HG03521 (cell line): ENCODE measurements around the gene FSTL4.

Source experiments
- ATAC-seq: cut with Tn5 transposase; IDR thresholded peaks from one replicate; pipeline ENCODE4 v1.9.1; 2021; ENCODE audit warnings: mild to moderate bottlenecking, moderate library complexity; ENCODE audit not compliant: unreplicated experiment

The FSTL4 gene

GRCh38 chr5:133309166-133309795 is 303.1 kb downstream of the FSTL4 start:
- no peak for ATAC-seq

- no peak for ATAC-seq
Observed at GRCh38 chr5:133307275-133307674, 305.1 kb downstream of the FSTL4 start.

- no peak for ATAC-seq
Observed at GRCh38 chr5:133304707-133305216, 307.6 kb downstream of the FSTL4 start.

GRCh38 chr5:133304178-133304577 is 308.2 kb downstream of the FSTL4 start:
- no peak for ATAC-seq

- no peak for ATAC-seq
Observed at GRCh38 chr5:133303298-133303697, 309.0 kb downstream of the FSTL4 start.

GRCh38 chr5:133299728-133300127 is 312.6 kb downstream of the FSTL4 start:
- no peak for ATAC-seq

- ATAC-seq: no peak
Observed at GRCh38 chr5:133299021-133299420, 313.3 kb downstream of the FSTL4 start.

GRCh38 chr5:133298447-133298846 is 313.9 kb downstream of the FSTL4 start:
- ATAC-seq: no peak

GRCh38 chr5:133297293-133297692 is 315.0 kb downstream of the FSTL4 start:
- no peak for ATAC-seq

- no peak for ATAC-seq
Observed at GRCh38 chr5:133296624-133297023, 315.7 kb downstream of the FSTL4 start.

- ATAC-seq: no peak
Observed at GRCh38 chr5:133295520-133295919, 316.8 kb downstream of the FSTL4 start.

GRCh38 chr5:133294380-133294779 is 318.0 kb downstream of the FSTL4 start:
- no peak for ATAC-seq

- no peak for ATAC-seq
Observed at GRCh38 chr5:133293960-133294359, 318.4 kb downstream of the FSTL4 start.

GRCh38 chr5:133292300-133292699 is 320.0 kb downstream of the FSTL4 start:
- ATAC-seq: no peak

GRCh38 chr5:133291524-133291923 is 320.8 kb downstream of the FSTL4 start:
- no peak for ATAC-seq

GRCh38 chr5:133290669-133291240 is 321.6 kb downstream of the FSTL4 start:
- no peak for ATAC-seq

GRCh38 chr5:133289686-133290367 is 322.5 kb downstream of the FSTL4 start:
- no peak for ATAC-seq

- no peak for ATAC-seq
Observed at GRCh38 chr5:133287500-133287899, 324.8 kb downstream of the FSTL4 start.

- no peak for ATAC-seq
Observed at GRCh38 chr5:133286483-133286882, 325.9 kb downstream of the FSTL4 start.

- ATAC-seq: no peak
Observed at GRCh38 chr5:133285583-133286021, 326.7 kb downstream of the FSTL4 start.

- ATAC-seq: no peak
Observed at GRCh38 chr5:133284306-133284705, 328.0 kb downstream of the FSTL4 start.

- no peak for ATAC-seq
Observed at GRCh38 chr5:133278317-133278716, 334.0 kb downstream of the FSTL4 start.
